LHCN-M2 (cell line): Measurements from ENCODE around the gene ZNF654. TPM values are rescaled to one million over a fixed set of nuclear protein-coding genes. Genes with fewer than 3 reads are reported as not detected.
A peak's percentile ranks its signal among the peaks of the same experiment; 100 is the strongest.
"Not testable (repeated sequence)": the region's sequence is repeated elsewhere in the genome, so short reads cannot be mapped to it uniquely, and the experiment has no call there.

ENCODE experiments used
- DNase-seq: peaks from one replicate; pipeline ENCODE4 v3.0.0-alpha.2; 2012; ENCODE audit warnings: low read depth
- polyA plus RNA-seq: library from polyadenylated mRNA; unstranded; fragments of >200 nt; gene quantifications from one replicate; pipeline ENCODE4 v1.2.1, GENCODE V29; 2012; ENCODE audit warnings: missing spikeins
- total RNA-seq: library from RNA; depleted of rRNA; stranded (reverse); fragments of >200 nt; gene quantifications from 2 replicates; pipeline ENCODE4 v1.2.3, GENCODE V29; 2014; rRNA removed

Gene ZNF654
- 14.8 and 14.9 TPM in 2 replicates for total RNA-seq
- 4.1 TPM for polyA plus RNA-seq

DNA sequence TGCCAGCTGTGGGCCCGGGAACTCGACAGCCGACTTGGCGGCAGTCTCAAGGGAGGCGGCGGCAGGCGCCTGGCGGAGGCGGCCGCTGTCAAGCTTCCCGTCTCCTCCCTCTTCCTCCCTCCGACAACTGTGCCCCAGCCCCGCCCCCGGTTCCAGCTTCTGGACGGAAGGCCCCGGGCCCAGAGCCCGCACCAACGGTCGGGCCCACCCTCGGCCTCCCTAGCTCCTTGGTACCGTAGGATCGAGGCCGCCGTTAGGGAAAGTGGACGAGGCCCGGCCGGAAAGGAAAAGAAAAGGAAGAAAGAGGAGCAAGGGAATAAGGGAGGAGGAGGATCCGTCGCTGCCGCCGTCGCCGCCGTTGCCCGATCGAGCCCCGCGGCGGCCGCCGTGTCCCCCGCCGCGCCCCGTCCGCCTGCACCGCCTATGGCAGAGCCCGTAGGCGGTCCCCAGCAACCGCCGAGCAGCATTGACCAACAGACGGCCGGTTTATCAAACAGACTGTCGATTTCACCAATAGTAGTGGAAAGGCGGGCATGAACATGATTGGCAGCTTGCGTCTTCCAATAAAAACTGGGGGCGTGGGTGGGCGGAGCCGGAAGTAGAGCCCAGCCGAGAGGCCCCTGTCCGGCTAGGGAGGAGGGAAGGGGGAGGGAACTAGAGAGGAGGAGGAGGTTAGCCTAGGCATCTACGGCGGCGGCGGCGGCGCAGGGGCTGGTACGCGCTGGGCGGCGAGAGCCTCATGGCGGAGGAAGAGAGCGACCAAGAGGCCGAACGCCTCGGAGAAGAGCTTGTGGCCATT, at the start of gene ZNF654, which contains the start of gene CGGBP1:
TSS of gene ZNF654 (plus strand) at position 675 of the 799 bp plus-strand sequence. CDS start at position 740, 65 bp downstream.
TSS of gene CGGBP1 (minus strand) at position 425 of the 799 bp plus-strand sequence. CDS start 3,029 bp downstream, outside the sequence.
- peak; percentile 99 for DNase-seq

DNA sequence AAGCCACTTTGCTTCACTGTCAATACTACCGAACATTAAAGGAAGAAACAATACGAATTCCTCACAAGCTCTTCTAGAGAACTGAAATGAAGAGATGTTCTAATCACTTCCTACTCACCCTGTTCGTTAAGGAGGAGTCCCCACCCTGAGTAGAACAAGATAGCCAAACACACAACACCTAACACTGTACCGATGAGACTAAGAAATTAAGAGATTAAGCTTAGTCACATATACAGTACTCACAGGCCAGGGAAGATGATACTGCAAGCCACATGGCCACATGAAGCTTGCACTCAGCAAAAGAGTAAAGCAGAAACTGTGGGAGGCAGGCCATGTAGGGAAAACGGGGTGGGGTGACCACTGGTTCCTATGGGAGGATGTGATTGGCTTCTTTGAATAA, 48.2 kb upstream of the ZNF654 start:
- DNase-seq = no peak

DNA sequence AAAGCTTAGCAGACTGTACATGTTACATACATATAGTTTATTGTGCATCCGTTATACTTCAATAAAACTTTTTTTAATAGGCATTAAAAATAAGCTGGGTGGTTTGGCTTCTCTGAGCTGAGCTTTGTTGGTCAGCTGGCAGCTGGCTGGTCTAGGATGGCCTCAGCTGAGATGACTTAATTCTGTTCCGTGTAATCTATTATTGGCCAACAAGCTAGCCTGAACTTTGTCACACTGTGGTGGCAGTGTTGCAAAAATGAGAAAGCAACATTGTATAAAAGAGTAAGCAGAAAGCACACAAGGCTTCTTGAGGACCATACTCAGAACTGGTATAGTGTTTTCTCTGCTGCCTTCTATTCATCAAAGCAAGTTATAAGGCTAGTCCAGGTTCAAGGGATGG, 45.5 kb upstream of the ZNF654 start:
- DNase-seq = no peak

DNA sequence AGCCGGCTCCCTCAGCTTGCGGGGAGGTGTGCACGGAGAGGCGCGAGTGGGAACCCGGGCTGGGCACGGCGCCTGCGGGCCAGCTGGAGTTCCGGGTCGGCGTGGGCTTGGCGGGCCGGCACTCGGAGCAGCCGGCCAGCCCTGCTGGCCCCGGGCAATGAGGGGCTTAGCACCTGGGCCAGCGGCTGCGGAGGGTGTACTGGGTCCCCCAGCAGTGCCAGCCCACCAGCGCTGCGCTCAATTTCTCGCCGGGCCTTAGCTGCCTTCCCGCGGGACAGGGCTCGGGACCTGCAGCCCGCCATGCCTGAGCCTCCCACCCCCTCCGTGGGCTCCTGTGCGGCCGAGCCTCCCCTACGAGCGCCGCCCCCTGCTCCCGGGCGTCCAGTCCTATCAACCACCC, 43.4 kb upstream of the ZNF654 start:
- DNase-seq = not testable (repeated sequence)

DNA sequence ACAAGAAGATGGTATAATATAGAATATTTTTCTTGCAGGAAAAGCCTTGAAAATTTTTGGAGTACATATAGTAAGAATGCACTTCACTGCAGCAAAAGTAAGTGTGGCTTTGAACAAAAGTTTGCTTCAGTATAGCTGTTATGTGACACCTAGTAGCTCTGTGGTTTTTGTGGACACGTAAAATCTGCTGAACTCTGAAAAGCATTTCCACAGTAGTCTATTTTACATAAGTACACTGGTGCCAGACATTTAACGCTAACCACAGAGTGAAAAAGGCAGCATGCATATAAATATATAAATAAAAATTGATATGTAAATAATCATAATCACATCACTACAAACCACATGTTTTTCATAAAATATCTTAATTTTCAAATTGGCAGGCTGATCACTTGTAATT, 40.0 kb upstream of the ZNF654 start:
- DNase-seq = no peak

DNA sequence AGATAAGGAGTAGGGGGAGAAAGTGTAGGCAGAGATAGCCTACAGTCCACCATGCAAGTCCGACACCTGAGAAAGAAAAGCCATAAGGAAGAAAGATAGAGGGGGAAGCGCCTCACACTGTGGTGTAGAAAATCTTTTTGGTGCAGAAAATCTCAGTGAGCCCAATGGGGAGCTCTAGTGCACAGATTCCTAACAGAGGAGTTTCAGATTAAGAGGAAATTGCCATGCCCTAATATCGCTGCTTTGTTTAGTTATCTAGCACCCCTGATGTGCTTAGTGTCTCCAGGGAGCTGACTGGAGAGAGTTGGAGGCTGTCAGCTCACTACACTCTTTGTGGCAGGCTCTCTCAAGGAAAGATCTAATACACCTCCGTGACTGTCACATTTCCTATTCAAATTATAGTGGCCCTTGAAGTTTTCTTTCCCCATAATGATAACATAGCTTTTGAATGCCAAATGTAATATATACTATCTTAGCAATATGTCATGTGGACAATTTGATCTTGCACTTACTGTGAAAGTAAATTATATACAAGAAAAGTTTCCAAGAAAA, 34.0 kb upstream of the ZNF654 start:
- DNase-seq = no peak

DNA sequence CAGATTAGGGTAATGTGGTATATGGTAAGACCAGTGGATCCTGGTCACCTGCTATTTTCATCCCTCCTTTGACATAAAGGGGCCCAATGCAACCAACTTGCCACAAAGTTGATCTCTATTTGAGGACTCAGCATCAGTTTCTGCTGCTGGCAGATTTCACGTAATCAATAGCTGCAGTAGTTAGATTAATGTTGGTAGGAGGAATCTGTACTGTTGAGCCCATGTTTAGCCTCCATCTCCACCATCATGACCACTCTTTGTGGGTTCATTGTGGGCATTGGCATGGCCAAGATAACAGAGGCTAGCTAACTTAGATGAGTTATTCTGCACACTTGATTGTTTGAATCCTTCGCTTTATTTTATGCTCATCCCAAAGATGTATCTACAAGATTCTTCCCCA, 30.2 kb upstream of the ZNF654 start:
- no peak for DNase-seq

DNA sequence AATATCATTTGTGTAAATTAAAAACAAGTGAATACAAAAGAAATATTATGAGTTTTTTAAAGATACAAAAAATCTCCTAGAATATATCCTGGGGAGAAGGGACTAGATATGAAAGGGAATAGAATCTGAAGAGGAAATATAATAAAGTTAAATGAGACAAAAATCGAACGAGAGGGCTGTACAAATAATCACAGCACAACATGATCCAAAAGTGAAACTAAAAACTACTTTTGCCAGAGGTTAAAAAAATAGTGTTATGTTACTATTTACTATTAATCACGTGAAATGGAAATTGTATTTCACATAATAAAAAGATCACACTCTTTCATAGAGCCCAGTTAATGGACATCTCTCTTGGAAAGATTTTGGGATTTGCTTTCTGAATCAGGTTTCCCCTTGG, 28.8 kb upstream of the ZNF654 start:
- no peak for DNase-seq

DNA sequence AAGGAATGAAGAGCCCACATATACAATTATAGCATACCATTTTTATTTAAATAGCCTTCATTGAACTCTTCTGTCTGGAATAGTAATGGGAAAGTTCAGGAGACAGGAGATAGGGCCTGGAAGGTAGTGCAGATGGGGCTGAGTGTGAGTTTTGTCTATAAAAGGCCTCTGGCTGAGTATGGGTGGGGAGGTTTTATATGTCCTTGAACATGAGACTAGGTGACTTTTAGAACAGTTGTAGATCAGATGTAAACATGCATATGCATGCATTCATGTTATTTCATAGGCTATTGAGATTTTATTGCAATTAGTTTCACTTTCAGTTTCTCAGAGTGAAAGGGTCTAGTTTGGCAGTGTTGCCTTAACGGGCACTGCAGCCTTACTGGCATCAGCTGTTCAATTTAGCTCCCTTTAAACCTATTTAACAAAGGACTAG, 27.4 kb upstream of the ZNF654 start:
- peak; percentile 69 for DNase-seq

DNA sequence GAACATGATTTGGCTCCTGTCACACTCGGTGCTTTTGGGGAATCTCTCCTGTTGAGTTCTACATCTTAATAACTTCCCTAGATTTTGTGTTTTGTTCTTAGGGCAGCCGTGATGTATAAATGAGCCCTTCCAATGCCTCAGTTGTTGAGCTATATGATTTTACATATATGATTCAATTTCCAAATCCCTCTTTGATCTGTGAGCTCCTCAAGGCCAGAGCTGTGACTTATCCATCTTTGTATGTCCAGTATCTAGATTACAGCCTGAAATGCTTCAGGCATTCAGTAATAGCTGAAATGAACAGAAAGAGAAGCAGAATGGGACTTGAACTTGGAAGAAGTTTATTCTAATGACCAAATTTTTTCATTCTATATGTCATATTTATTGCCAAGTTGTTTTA, 26.8 kb upstream of the ZNF654 start:
- peak; percentile 17 for DNase-seq

DNA sequence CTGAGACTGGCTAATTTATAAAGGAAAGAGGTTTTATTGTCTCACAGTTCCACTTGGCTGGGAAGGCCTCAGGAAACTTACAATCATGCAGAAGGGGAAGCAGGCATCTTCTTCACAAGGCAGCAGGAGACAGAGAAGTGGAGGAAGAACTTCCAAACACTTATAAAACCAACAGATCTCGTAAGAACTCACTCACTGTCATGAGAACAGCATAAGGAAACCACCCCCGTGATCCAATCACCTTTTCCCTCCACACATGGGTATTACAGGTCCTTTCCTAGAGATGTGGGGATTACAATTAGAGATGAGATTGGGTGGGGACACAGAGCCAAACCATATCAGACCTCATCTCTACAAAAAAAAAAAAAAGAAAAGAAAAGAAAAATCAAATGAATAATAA, 26.0 kb upstream of the ZNF654 start:
- no peak for DNase-seq

DNA sequence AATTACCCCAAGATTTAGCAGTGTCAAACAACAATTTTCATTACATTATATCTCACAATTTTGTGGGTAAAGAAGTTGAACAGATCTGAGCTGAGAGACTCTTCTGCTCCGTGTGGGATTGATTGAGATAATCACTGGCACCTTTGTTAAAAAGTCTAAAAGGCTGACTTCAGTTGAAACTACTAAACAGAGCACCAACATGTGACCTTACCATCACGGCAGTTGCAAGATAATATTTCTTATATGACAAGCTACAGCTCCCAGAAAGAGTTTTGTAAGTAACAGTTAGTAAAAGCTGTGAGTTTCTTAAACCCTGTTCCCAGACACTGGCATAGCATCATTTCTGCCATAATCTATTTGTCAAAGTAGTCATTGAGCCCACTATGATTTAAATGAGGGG, 25.2 kb upstream of the ZNF654 start:
- DNase-seq = peak; percentile 18

DNA sequence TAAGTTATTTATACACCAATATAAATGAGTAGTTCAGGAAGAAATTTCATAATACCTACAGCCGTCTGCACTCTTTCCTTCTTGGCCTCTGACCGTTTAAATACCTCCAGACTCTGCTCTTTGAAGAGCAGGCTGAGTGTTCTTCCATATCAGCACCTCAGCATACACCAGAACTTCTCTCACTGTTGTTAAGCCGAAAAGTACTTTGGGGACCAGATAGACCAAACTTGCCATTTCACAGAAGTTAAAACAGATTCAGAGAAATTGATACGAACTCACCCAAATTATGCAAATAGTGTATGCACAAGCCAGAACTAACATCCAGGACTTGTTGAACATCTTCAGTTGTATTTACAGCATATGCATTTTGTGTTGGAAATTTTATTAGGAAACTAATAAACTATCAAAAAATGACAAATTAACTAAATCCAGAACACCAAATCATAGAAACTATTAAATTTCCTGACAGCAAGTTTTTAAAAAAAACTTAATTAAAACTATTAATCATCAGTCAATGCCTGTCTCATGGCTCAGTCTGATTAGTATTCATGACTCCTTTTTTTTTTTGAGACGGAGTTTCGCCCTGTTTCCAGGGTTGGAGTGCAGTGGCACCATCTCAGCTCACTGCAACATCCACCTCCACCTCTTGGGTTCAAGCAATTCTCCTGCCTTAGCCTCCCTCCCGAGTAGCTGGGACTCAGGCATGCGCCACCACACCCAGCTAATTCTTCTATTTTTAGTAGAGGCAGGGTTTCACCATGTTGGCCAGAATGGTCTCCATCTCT, 24.4 kb upstream of the ZNF654 start:
- DNase-seq = no peak

DNA sequence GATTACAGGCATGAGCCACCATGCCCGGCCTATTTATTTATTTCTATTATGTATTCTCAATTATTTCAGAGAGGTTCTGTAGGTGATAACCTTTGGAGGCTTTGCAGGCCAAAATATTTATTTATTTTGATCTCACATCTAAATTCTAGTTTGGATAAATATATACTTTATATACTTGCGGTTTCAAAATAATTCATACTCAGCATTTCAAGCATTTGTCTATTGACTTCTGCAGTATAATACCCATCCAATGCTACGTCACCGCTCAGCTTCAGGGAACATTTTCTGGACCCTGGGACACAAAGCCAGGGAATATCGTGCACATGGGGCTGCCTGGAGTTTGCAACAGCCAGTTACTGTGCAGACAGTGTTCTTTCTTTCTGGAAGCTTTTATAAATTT, 22.8 kb upstream of the ZNF654 start:
- DNase-seq = no peak

DNA sequence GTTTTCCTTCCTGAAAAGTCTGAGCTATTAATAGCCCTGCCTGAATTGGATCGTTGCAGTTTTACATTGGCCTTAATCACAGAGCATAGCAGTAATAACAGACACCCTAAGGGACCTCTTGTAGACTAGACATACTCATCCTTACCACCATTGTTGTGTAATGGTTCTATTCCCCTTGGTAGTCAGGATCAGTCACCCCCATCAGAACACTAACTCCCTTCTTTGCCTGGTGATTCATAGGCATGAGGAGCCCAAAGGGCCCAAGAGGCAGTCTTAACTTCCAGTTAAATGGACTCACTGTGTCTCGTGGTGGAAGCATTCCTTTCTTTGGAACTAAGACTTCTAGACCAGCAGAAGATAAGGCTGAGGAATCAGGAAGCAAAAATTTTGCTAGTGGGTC, 20.5 kb upstream of the ZNF654 start:
- DNase-seq = peak; percentile 83

DNA sequence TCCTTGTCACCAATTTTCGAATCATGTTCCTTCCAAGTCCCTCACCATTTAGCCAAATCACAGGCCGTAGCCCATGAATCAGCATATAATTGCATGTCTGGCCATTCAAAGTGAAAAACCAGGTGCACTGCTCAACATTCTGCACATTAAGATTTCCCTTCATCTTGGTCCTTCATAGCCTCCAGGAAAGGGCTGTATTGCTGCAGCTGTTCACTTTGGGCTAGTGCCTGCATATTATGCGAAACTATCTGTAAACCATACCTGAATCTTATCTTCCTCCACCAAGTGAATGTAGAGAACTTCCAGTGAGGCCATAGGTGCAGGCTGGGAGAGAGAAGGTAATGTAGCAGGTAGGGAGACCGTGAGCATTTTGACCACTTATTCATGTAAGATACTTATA, 18.5 kb upstream of the ZNF654 start:
- DNase-seq = no peak

DNA sequence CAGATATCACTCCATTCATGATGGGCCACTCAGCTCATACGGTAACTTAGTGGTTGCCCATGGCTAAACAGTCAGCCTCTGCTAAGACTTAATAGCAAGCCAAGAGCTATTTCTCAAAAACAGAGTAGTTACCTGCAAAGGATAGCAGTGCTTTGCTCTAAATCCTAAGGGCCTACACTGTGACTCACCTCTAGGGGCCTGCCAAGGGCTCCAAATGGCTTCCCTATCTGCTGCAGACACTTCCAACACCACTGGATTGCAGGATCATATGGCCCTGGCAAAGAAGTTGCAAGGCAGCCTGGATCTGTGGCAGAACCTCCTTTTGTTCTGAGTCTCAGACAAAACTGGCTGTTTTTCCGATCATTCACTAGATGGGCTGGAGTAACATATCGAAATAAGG, 18.1 kb upstream of the ZNF654 start:
- no peak for DNase-seq

DNA sequence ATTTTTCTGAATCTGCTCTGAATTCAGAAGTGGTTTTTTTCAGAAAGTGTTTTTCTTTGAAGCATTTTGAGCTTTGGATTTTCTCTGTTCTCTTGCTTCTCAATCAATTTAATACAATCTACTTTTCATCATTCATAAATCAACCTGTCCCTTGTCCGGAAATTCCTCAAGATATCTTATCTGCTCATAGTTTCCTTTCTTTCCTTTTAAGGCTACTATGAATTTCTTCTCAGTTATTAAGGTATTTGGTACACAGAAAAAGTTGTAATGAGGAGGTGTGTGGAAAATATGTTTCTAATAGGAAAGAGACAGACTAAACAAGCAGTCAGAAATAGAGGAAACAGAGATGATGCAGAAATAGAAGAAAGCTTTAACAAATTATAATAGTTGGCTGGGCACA, 14.6 kb upstream of the ZNF654 start:
- no peak for DNase-seq

DNA sequence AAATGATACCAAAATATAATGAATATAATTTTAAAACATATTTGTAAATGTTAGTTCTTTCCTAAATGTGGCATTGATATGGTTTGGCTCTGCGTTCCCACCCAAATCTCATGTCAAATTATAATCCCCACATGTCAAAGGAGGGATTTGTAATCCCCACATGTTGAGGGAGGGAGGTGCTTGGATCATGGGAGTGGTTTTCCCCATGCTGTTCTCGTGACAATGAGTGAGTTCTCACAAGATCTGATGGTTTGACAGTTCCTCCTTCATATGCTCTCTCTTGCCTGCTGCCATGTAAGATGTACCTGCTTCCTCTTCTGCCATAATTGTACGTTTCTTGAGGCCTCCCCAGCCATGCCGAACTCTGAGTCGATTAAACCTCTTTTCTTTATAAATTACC, 12.3 kb upstream of the ZNF654 start:
- DNase-seq = no peak

DNA sequence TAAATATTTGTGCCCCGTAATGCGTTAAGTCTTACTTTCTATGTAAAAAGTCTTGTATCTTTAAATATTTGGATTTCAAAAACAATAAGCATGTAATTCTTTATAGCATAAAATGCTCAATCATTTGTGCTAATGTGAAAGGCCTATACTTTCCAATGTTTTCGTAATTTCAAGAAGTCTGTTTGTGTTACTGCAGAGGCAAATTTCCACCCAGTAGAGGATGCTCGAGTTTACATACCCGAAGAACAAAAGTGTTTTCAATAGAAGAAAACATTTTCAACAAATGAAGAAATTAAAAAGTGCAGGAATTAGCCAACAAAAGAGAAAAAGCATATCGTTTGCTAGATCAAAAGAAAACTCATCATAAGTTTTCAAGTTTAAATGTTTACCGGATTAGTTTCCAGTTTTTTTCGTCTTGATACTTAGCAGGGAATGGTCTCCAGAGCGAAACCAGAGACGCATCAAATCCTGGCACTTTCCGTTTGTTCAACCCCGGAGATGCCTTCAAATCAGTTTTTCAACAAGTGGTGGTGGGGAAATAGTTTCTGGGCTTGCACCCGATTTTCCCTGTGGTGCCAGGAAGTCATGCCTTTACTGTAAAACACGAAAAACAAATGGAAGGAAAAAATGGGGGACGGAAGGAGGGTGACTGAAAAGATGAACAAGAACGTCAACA, 1.3 kb upstream of the ZNF654 start:
- DNase-seq = peak; percentile 26

DNA sequence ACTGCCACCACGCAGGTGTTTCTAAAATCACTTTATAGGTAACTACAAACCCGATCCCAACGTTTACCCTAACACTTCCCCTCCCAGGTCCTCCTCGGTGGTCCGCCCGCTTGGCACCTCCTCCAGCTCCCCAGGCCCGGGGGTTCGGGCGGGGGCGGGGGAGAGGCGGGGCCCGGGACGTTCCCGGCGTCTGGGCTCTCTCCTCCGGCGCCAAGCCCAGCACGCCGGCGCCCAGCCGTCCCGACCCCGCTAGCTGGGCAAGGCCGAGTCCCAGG, 812 bp upstream of the ZNF654 start:
- DNase-seq = no peak
